ENCODE data around the gene CSDE1. TPM values are rescaled to one million over a fixed set of nuclear protein-coding genes. Genes with fewer than 3 reads are reported as not detected.
"Not testable (repeated sequence)": the region's sequence is repeated elsewhere in the genome, so short reads cannot be mapped to it uniquely, and the experiment has no call there.

CSDE1 gene
- 570 TPM for polyA plus RNA-seq (2013, experiment 1 of 4)
- polyA plus RNA-seq (2013, experiment 2 of 4) = 594 TPM
- 462 TPM for polyA plus RNA-seq (2013, experiment 3 of 4)
- polyA plus RNA-seq (2013, experiment 4 of 4) = 491 TPM

DNA sequence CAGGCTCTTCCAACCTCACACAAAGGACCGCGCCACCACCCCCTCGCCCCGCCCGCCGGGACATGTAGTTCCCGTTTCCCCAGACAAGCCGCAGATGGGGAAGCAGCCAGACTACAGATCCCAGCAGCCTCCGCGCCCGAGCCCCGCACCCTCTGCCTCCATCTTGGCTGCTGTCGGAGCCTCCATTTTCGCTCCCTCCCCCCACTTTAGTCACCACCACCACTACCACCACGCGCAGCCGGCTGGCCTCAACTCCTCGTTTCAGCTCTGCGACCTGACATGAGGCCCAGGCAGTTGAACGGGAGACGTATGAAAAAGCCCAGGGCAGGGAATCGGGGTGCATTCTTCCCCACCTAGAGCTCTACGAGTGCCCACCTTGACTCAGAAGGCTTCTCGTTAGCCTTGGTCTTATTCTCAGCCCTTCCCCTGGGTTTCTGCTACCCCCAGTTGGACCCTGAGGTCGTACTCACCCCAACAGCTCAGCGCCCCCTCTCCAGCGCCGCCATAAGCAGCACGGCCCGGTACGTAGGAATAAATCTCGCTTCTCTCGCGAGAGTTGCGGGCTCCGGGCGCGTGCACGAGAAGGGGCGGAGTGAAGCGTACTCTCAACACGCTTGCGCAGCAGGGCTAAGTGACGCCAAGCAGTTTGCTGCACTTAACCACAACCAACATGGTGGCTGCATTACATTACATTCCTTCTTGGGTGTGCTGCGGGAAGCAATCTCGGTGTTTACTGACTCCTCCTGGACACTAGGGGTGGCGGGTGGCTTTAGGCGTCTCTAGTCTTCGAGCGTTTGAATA is at the start of gene CSDE1:
Gene CSDE1 (minus strand): TSS at position 530 of the 801 bp plus-strand sequence. CDS start 18,094 bp downstream, outside the sequence.
- Histone ChIP-seq H3K9me3 (ENCODE audit: control insufficient read depth, low read length) (no peaks in the 10 kb centered on the region), H3K27ac (ENCODE audit: insufficient read depth, low read depth, low read length, poor library complexity, severe bottlenecking) (peak within 1 kb of the TSS; percentile 99), H3K27me3 (ENCODE audit: control insufficient read depth, insufficient read depth, low read length, poor library complexity, severe bottlenecking) (no peaks in the 10 kb centered on the region), H3K4me3 (ENCODE audit: insufficient read depth, low read depth, low read length) (peak within 1 kb of the TSS; percentile 99), H3K36me3 (ENCODE audit: control insufficient read depth, insufficient read depth, low read length) (no peaks in the 10 kb centered on the region), H3K4me1 (ENCODE audit: control insufficient read depth, insufficient read depth, low read length) (peaks cover 17% of the 10 kb centered on the region)
- 0% methylated on average over 50 of the region's 50 CpGs for WGBS, 2 experiments

DNA sequence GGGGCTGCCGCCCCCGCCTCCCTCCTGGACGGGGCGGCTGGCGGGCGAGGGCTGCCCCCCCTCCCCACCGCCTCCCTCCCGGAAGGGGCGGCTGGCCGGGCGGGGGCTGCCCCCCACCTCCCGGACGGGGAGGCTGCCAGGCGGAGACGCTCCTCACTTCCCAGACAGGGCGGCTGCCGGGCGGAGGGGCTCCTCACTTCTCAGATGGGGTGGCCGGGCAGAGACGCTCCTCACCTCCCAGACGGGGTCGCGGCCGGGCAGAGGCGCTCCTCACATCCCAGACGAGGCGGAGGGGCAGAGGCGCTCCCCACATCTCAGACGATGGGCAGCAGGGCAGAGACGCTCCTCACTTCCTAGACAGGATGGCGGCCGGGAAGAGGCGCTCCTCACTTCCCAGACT is 46.7 kb upstream of the CSDE1 start:
- WGBS, 2 experiments = 93 to 96% methylated on average over 25 to 29 of the region's 33 CpGs
- H3K27ac ChIP-seq (ENCODE audit: insufficient read depth, low read depth, low read length, poor library complexity, severe bottlenecking); H3K36me3 ChIP-seq (ENCODE audit: control insufficient read depth, insufficient read depth, low read length); H3K9me3 ChIP-seq (ENCODE audit: control insufficient read depth, low read length); H3K4me1 ChIP-seq (ENCODE audit: control insufficient read depth, insufficient read depth, low read length); H3K4me3 ChIP-seq (ENCODE audit: insufficient read depth, low read depth, low read length); H3K27me3 ChIP-seq (ENCODE audit: control insufficient read depth, insufficient read depth, low read length, poor library complexity, severe bottlenecking): not testable (repeated sequence)

DNA sequence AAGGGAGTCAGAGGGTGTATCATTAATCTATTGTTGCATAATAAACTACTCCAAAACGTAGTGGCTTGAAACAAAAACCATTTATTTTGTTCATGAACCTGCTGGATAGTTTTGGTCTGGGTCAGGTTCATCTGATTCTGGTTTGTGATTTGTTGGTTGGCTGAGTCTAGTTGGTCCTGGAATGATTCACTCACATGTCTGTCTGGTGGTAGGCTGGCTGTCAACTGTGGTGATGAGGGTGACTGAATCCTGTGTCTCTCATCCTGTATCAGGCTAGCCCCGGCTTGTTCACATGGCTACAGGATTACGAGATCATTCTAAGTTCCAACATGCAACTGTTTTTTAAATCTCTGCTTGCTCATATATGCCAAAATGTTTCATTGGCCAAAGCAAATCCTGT is 45.2 kb upstream of the CSDE1 start:
- H3K27me3 ChIP-seq (ENCODE audit: control insufficient read depth, insufficient read depth, low read length, poor library complexity, severe bottlenecking) = no peaks in the 10 kb centered on the region
- H3K4me3 ChIP-seq (ENCODE audit: insufficient read depth, low read depth, low read length) = no peak overlapping the region
- no peaks in the 10 kb centered on the region for H3K36me3 ChIP-seq (ENCODE audit: control insufficient read depth, insufficient read depth, low read length)
- H3K9me3 ChIP-seq (ENCODE audit: control insufficient read depth, low read length) = no peaks in the 10 kb centered on the region
- no peaks in the 10 kb centered on the region for H3K4me1 ChIP-seq (ENCODE audit: control insufficient read depth, insufficient read depth, low read length)
- 89 to 90% methylated on average over 3 of the region's 3 CpGs for WGBS, 2 experiments
- H3K27ac ChIP-seq (ENCODE audit: insufficient read depth, low read depth, low read length, poor library complexity, severe bottlenecking) = no peak overlapping the region

DNA sequence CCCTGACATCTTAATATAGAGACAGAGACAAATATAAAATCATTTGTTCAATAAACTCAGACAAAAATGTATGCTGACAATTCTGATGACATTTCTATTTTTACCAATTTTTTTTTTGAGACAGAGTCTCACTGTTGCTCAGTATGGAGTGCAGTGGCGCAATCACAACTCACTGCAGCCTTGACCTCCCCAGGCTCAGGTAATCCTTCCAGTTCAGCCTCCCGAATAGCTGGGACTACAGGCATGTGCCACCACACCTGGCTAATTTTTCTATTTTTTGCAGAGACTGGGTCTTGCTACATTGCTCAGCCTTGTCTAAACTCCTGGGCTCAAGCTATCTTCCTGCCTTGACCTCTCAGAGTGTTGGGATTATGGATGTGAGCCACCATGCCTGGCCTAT is 36.3 kb upstream of the CSDE1 start:
- 93 to 95% methylated on average over 2 of the region's 2 CpGs for WGBS, 2 experiments
- H3K4me3 ChIP-seq (ENCODE audit: insufficient read depth, low read depth, low read length) = no peak overlapping the region
- no peaks in the 10 kb centered on the region for H3K9me3 ChIP-seq (ENCODE audit: control insufficient read depth, low read length)

GRCh38 chr1:114790581-114790980 is 32.8 kb upstream of the CSDE1 start:
- WGBS, 2 experiments = 92 to 93% methylated on average over 20 to 23 of the region's 25 CpGs
- not testable (repeated sequence) for H3K4me1 ChIP-seq (ENCODE audit: control insufficient read depth, insufficient read depth, low read length); H3K9me3 ChIP-seq (ENCODE audit: control insufficient read depth, low read length); H3K4me3 ChIP-seq (ENCODE audit: insufficient read depth, low read depth, low read length); H3K36me3 ChIP-seq (ENCODE audit: control insufficient read depth, insufficient read depth, low read length); H3K27ac ChIP-seq (ENCODE audit: insufficient read depth, low read depth, low read length, poor library complexity, severe bottlenecking); H3K27me3 ChIP-seq (ENCODE audit: control insufficient read depth, insufficient read depth, low read length, poor library complexity, severe bottlenecking)

More for the DNA sequence above, 36.3 kb upstream of the CSDE1 start:
- H3K27me3 ChIP-seq (ENCODE audit: control insufficient read depth, insufficient read depth, low read length, poor library complexity, severe bottlenecking) = no peaks in the 10 kb centered on the region
- H3K4me1 ChIP-seq (ENCODE audit: control insufficient read depth, insufficient read depth, low read length) = no peaks in the 10 kb centered on the region
- H3K36me3 ChIP-seq (ENCODE audit: control insufficient read depth, insufficient read depth, low read length) = no peaks in the 10 kb centered on the region
- no peak overlapping the region for H3K27ac ChIP-seq (ENCODE audit: insufficient read depth, low read depth, low read length, poor library complexity, severe bottlenecking)

DNA sequence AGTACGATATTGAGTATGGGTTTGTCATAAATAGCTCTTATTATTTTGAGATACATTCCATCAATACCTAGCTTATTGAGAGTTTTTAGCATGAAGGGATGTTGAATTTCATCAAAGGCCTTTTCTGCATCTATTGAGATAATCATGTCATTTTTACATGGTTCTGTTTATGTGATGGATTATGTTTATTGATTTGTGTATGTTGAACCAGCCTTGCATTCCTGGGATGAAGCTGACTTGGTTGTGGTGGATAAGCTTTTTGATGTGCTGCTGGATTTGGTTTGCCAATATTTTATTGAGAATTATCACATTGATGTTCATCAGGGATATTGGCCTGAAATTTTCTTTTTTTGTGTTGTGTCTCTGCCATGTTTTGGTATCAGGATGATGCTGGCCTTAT is 28.7 kb upstream of the CSDE1 start:
- not testable (repeated sequence) for H3K4me1 ChIP-seq (ENCODE audit: control insufficient read depth, insufficient read depth, low read length)
- 100% methylated on average over 1 of the region's 1 CpG; no CpG with 5 or more reads in 1 of the 2 experiments for WGBS, 2 experiments

GRCh38 chr1:114782476-114782875 is 24.7 kb upstream of the CSDE1 start:
- H3K27ac ChIP-seq (ENCODE audit: insufficient read depth, low read depth, low read length, poor library complexity, severe bottlenecking) = no peak overlapping the region
- no peak overlapping the region for H3K4me3 ChIP-seq (ENCODE audit: insufficient read depth, low read depth, low read length)
- 89 to 93% methylated on average over 2 to 4 of the region's 5 CpGs for WGBS, 2 experiments
- H3K9me3 ChIP-seq (ENCODE audit: control insufficient read depth, low read length) = no peaks in the 10 kb centered on the region
- no peaks in the 10 kb centered on the region for H3K4me1 ChIP-seq (ENCODE audit: control insufficient read depth, insufficient read depth, low read length)
- H3K36me3 ChIP-seq (ENCODE audit: control insufficient read depth, insufficient read depth, low read length) = no peaks in the 10 kb centered on the region
- peaks cover 22% of the 10 kb centered on the region for H3K27me3 ChIP-seq (ENCODE audit: control insufficient read depth, insufficient read depth, low read length, poor library complexity, severe bottlenecking)

More for the DNA sequence above, 28.7 kb upstream of the CSDE1 start:
- not testable (repeated sequence) for H3K9me3 ChIP-seq (ENCODE audit: control insufficient read depth, low read length); H3K27ac ChIP-seq (ENCODE audit: insufficient read depth, low read depth, low read length, poor library complexity, severe bottlenecking); H3K36me3 ChIP-seq (ENCODE audit: control insufficient read depth, insufficient read depth, low read length); H3K4me3 ChIP-seq (ENCODE audit: insufficient read depth, low read depth, low read length)
- peaks cover 19% of the 10 kb centered on the region for H3K27me3 ChIP-seq (ENCODE audit: control insufficient read depth, insufficient read depth, low read length, poor library complexity, severe bottlenecking)

GRCh38 chr1:114780344-114781226 is 22.8 kb upstream of the CSDE1 start, which contains the start of gene SIKE1:
Gene SIKE1 (minus strand): TSS chr1:114780685. CDS start chr1:114780607, 78 bp downstream.
- peaks cover 22% of the 10 kb centered on the region for H3K27me3 ChIP-seq (ENCODE audit: control insufficient read depth, insufficient read depth, low read length, poor library complexity, severe bottlenecking)
- H3K9me3 ChIP-seq (ENCODE audit: control insufficient read depth, low read length) = no peaks in the 10 kb centered on the region
- peaks cover under 1% of the 10 kb centered on the region for H3K36me3 ChIP-seq (ENCODE audit: control insufficient read depth, insufficient read depth, low read length)
- peak within 1 kb of the TSS; percentile 79 for H3K27ac ChIP-seq (ENCODE audit: insufficient read depth, low read depth, low read length, poor library complexity, severe bottlenecking)
- WGBS, 2 experiments = 24% methylated on average over 53 of the region's 53 CpGs
- peak within 1 kb of the TSS; percentile 82 for H3K4me3 ChIP-seq (ENCODE audit: insufficient read depth, low read depth, low read length)
- no peaks in the 10 kb centered on the region for H3K4me1 ChIP-seq (ENCODE audit: control insufficient read depth, insufficient read depth, low read length)

DNA sequence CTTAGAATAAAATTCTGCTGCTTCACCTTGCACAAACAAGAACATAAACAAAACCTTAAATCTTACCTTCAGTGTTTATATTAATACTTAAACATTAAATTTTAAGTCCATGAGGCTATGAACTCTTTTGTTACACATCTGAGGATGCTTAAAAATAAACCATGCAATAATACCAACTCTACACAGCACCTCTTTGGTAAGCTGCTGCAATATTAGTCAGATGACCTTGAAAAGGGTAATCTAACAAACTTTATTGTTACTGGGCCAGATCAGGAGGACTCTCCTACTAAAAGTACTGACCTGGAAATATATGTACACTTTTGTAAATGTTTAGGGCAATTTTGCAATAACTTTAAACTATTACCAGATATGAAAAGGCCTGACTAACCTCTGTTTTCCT is 21.9 kb upstream of the CSDE1 start:
- Histone ChIP-seq H3K36me3 (ENCODE audit: control insufficient read depth, insufficient read depth, low read length) (peaks cover 3% of the 10 kb centered on the region), H3K27ac (ENCODE audit: insufficient read depth, low read depth, low read length, poor library complexity, severe bottlenecking) (no peak overlapping the region), H3K27me3 (ENCODE audit: control insufficient read depth, insufficient read depth, low read length, poor library complexity, severe bottlenecking) (peaks cover 22% of the 10 kb centered on the region)

DNA sequence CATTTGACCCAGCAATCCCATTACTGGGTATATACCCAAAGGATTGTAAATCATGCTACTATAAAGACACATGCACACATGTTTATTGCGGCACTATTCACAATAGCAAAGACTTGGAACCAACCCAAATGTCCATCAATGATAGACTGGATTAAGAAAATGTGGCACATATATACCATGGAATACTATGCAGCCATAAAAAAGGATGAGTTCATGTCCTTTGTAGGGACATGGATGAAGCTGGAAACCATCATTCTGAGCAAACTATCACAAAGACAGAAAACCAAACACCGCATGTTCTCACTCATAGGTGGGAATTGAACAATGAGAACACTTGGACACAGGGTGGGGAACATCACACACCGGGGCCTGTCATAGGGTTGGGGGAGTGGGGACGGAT is 18.9 kb upstream of the CSDE1 start:
- not testable (repeated sequence) for H3K36me3 ChIP-seq (ENCODE audit: control insufficient read depth, insufficient read depth, low read length); H3K9me3 ChIP-seq (ENCODE audit: control insufficient read depth, low read length); H3K4me1 ChIP-seq (ENCODE audit: control insufficient read depth, insufficient read depth, low read length); H3K4me3 ChIP-seq (ENCODE audit: insufficient read depth, low read depth, low read length); H3K27me3 ChIP-seq (ENCODE audit: control insufficient read depth, insufficient read depth, low read length, poor library complexity, severe bottlenecking); H3K27ac ChIP-seq (ENCODE audit: insufficient read depth, low read depth, low read length, poor library complexity, severe bottlenecking)
- WGBS, 2 experiments = 83 to 97% methylated on average over 3 of the region's 4 CpGs

More for the DNA sequence above, 21.9 kb upstream of the CSDE1 start:
- Histone ChIP-seq H3K9me3 (ENCODE audit: control insufficient read depth, low read length) (no peaks in the 10 kb centered on the region), H3K4me3 (ENCODE audit: insufficient read depth, low read depth, low read length) (peak overlapping the region; percentile 82), H3K4me1 (ENCODE audit: control insufficient read depth, insufficient read depth, low read length) (no peaks in the 10 kb centered on the region)
